Measurements from ENCODE around the gene HIPK2.

HIPK2 gene

DNA sequence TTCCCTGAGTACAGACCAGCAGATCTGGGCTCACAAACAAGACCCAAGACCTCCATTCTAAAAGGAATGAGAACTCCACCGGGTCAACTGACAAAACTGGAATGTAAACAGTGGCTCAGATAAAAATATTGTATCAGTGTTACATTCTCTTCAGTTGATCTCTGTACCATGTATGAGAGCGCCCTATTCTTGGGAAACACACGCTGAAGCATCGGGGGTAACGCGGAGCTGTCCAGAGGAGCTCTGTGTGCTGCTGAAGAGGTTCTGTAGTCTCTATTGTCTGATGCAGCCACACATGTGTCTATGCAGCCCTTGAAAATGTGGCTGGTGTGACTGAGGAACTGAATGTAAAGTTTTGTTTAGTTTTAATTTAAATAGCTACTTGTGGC is 39.7 kb downstream of the HIPK2 start:
- DNase-seq (ENCODE audit: low read depth, low spot score) = no peak
- peak overlapping the region; percentile 62 for H3K27ac ChIP-seq

DNA sequence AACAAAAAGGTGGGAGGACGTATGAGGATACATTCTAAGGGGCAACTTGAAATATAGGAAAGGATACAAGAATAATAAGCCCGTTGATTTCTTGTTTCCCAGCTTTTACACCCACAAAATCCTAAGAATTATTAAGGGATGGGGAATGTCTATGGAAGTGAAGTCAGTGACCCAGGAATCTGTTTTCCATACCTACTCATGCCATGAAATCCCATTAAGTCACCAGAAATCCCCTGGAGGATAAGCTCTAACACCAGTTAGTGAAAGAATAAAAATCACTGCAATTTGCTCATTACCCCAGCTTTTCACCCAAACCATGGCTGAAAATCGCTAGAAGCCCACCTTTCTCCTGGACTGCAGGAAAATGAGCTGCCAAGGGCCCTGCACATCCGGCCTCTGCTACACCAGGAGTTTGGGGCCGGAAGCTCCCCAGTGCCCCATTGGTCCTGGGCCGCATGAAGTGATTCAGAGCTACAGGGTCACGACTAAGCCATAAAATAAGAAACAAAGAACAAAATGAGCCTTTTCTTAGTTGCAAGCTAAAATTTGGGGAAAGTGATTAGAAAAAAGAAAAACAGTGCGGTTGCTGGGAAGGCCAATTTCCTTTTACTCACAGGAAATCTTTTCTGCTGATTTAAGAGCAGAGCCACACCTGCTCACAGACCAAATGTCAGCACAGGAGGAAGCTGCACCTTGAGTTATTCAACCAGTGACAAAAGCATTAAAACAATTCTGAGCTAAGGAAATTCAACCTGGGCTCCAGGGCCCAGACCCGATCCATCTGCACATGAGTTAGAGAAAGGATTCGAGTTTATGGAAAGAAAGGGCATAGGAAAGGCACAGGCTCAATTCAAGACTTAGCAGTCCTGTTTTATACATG is 40.3 kb downstream of the HIPK2 start:
- H3K27ac ChIP-seq = peak overlapping the region; percentile 62
- DNase-seq (ENCODE audit: low read depth, low spot score) = no peak

DNA sequence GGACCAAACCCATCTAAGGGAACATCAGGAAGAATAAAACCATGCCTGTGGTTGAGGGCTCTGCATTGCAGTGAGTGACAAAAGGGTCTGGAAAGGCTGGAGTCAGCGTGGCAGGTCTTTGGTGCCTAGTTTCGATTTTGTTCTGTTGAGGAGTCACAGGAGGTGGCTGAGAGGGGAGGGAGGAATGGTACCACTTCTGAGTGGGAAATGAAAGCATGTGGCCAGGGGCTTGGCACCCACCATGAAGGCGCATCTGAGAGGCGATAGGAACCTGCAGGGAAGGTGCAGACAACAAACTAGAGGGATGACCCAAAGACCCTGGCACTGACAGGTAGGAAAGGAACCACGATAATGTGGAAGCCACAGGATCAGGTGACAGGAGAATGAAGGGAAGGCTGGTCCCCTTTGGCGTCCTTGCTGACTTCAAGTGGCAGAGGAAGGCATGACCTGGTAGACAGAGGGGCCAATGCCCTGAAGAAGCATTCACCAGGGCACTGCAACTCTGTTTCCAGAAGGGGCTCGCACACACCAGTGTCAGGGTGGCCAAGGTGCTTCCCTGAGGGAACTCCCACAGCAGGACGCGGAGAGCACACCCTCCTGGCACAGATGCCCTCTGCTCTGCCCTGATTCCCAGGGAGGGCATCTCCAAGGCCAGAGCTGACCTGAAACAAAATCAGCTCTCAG is 41.7 kb downstream of the HIPK2 start:
- DNase-seq (ENCODE audit: low read depth, low spot score) = no peak
- H3K27ac ChIP-seq = no peak overlapping the region

DNA sequence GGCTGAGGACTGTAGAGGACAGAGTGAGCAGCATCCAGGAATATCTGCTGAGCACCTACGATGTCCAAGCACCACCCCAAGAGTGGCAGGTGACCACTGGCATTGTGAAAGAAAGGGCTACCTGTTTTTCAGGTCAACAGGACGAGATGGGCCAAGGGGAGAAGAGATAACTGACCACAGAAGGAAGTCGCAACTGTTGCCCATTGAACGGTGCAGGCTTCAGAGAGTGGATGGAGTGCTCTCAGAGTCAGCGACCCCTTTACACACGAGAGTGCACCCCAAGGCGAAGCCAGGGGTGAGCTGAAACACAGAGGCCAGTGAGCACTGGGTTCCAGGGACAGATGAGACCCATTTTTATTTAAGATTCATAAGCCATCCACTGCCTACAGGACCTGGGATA is 42.3 kb downstream of the HIPK2 start:
- DNase-seq (ENCODE audit: low read depth, low spot score) = no peak
- H3K27ac ChIP-seq = peak overlapping the region; percentile 81

DNA sequence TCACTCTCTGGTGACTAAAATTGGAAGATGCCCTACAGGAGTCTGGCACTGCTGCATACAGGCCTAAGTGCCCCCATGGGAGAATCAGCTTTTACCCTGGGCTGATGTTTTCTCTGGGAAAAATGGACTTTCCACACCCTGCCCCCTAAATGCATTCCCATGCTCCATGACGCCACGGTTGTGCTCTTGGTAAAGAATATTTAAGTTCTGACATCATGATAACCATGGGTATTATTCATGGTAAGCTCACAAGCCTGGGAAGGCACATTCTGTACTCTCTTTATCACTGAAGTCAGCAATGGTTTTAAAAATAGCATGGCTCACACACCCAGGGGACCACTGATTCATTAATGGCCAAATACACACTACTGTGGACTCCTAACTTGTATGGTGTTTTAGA is 43.4 kb downstream of the HIPK2 start:
- DNase-seq (ENCODE audit: low read depth, low spot score) = peak; percentile 31
- H3K27ac ChIP-seq = peak overlapping the region; percentile 81

DNA sequence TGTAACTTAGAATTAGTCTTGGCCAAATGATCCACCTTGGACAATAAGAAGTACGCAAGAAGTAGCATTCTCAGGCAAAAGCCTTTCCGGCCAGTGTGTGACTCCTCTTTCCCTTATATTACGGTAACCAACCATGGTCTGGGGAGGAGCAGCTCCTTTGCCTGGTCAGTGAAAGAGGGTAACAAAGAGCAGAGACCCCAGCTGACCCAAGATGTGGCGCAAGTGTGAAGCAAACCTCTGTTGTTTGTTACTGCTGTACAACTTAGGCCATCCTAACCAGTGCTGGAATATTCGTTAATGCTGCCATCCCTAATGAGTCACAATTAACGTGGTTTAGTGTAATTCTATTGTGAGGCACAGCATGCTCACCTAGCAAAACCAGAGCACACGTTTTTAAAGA is 44.0 kb downstream of the HIPK2 start:
- no peak for DNase-seq (ENCODE audit: low read depth, low spot score)
- peak overlapping the region; percentile 81 for H3K27ac ChIP-seq

DNA sequence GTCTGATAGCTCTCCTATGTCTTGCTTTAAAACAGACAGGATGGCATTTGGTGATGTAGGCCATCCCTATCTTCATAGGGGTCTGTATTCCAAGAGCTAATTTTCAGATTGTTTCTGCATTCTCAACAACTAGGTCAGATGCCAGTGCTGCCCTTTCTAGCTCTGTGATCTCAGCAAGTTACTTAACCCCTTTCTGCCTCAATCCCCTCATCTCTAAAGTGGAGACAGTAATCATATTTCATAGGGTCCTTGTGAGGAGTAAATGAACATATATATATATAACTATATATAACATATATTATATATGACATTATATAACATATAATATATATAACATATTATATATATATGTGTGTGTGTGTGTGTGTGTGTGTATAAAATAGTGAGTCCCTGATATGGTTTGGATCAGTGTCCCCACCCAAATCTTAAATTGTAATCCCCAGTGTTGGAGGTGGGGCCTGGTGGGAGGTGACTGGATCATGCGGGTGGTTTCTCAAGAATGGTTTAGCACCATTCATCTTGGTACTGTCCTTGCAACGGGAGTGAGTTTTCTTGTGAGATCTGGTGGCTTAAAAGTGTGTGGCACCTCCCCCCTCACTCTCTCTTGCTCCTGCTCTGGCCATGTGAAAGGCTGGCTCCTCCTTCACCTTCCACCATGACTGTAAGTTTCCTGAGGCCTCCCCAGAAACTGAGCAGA is 45.2 kb downstream of the HIPK2 start:
- no peak for DNase-seq (ENCODE audit: low read depth, low spot score)
- H3K27ac ChIP-seq = peak overlapping the region; percentile 81

DNA sequence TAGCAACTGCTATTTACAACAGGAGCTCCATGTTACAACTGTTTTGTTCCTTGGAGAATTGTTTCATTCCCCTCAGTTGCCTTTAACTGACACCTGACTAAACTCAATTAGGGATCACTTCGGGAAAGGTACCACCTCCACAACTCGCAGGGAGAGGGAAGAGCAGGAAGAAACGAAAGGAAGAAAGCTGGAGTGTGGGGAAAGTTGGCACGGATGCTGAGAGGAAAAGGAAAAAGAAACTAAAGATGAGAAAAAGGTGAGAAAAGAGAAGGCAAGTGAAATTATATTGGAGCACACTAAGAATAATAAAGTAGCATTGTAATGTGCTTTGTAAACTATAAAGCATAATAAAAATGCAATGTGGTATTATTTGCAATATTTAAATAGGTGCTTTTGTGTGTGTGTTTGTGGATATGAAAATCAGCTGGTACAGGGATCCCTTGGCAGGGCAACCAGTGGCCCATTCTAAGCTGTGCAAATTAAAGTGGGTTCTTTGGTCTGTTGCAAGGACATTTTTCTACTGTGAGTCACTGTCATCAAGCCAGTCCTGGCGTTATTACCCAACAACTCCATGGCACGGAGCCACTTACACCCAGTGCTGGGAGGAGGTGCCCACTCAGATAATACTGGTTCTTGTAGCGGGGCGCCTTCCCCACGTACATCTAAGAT is 45.9 kb downstream of the HIPK2 start:
- DNase-seq (ENCODE audit: low read depth, low spot score) = peak; percentile 34
- H3K27ac ChIP-seq = peak overlapping the region; percentile 81

DNA sequence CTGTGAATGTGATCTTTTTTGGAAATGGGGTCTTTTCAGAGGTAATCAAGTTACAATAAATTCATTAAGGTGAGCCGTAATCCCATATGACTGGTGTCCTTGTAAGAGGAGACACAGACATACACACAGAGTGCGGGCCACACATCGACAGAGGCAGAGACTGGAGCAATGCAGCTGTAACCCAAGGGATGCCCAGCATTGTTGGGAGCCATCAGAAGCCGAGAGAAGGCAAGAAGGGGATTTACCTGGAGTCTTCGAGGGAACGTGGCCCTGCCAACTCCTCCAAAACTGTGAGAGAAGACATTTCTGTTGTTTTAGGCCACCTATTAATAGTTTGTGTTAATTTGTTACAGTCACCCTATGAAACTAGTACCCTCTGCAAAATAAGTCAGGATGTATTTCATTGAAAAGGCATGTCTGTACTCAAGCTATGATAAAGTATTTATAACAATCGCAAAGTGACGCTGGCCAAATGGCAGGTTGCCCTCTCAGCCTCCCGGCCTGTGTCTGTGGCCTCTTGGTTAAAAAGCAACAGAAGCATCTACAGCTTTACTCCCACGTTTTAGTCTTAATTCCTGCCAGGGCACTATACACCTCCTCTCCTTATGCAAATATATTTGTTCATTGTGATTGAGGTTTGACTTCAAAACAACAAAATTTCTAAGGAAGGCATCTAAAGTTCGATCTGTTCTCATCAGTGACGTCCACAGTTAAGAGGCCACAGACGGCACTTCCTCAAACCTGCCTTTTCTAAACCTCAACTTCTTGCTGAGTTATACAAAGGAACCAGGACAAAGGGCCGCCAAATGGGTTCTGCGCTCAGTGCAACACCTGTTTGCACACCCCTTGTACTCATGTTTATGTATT is 46.8 kb downstream of the HIPK2 start:
- H3K27ac ChIP-seq = peak overlapping the region; percentile 81
- DNase-seq (ENCODE audit: low read depth, low spot score) = no peak

DNA sequence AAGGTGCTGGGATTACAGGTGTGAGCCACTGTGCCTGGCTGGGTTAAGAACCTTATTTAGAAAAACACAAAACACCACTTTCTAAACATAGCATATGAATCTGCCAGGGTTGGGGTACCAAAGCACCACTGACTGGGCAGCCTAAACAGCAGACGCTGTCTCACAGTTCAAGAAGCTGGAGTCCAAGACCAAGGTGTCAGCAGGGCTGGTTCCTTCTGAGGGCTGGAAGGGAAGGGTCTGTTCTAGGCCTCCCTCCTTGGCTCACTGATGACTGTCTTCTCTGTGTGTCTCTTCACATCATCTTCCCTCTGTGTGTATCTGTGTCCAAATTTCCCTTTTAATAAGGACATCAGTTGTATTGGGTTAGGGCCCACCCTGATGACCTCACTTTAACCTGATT is 49.6 kb downstream of the HIPK2 start:
- peak overlapping the region; percentile 79 for H3K27ac ChIP-seq
- DNase-seq (ENCODE audit: low read depth, low spot score) = no peak

DNA sequence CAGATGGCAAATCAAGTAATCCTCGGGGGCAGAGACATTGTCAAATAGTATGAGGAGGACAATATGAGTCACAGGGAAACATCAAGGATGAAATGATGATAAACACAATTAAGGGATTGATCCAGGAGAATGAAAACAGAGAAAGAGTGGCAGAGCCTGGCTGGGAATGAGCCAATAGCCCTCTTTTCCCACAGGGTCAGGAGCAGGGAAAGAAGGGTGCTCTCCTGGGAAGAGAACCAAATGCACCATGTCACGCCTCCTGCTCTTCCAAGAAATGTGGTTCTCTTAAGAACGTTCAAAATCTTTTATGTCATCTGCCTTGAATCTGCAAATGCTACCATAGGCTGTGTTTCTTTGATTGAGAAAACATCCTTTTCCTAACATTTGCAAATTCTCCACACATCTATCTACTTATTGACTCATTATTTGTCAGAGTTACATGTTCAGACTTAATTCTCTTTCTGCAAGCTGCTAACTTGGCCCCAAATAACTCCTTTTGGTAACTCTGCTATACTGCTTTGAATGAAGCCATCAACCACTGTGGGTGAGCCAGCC is 50.6 kb downstream of the HIPK2 start:
- peak overlapping the region; percentile 79 for H3K27ac ChIP-seq
- DNase-seq (ENCODE audit: low read depth, low spot score) = peak; percentile 49

DNA sequence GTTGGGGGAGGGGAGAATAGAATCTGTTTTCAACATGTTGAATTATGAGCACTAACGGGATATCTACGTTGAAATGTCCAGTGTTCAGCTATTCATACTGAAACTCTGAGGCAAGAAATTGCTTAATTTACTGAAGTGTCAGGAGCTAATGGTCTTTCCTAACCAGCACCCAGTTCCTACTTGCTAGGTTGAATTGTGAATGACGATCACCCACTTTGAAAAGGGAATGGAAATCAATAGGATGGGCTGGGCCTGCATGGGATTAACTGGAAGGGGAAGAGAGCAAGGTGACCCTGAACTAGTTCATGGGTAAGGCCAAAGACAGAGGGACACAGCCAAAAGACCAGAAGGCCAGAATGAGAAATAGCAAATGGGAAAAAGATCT is 51.3 kb downstream of the HIPK2 start:
- no peak for DNase-seq (ENCODE audit: low read depth, low spot score)
- H3K27ac ChIP-seq = peak overlapping the region; percentile 79

DNA sequence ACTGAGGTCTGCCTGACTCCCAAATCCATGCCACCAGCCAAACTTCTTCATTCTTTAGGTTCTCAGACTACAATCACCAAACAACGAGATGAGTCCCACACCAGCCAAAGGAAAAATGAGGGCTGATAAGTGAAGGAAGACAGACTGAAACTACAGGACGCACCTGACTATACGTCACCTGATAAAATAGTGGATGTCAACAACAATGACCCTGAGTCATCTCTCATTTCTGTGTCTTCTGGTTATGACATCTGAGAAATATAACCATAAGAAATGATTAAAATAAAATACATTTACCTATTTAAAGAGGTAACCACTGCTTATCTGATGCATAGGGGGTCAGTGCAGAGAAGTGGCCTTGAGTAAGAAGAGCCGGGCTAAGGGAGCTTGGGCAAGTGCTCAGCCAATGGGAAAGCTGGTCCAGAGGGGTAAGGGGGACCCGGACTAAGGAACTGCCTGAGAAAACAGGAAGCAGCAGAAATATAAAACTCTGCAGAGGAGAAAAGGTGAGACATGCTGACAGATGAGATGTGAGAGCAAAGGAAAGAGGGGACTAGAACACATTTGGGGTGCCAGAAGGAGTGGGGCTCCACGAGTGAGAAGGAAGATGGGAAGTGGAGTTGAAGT is 51.8 kb downstream of the HIPK2 start:
- no peak for DNase-seq (ENCODE audit: low read depth, low spot score)
- peak overlapping the region; percentile 79 for H3K27ac ChIP-seq

DNA sequence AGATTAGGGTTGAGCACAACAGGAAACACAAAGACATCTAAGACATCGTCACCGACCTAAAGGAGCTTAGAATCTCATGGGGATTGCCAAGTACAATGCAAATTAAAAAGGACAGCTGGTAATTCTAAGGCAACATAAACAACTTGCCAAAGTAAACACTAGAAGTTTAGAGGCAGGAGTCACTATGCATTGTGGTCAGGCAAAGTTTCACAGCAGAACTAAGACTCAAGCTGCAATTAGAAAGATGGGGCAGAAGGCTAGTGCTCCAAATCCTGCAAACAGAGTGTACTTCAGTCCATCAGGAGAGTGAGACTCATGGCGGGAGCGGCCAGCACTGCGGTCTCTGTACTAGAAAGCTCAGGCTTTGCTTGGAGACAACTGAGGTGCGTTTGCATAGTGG is 52.7 kb downstream of the HIPK2 start:
- peak overlapping the region; percentile 23 for H3K27ac ChIP-seq
- no peak for DNase-seq (ENCODE audit: low read depth, low spot score)

DNA sequence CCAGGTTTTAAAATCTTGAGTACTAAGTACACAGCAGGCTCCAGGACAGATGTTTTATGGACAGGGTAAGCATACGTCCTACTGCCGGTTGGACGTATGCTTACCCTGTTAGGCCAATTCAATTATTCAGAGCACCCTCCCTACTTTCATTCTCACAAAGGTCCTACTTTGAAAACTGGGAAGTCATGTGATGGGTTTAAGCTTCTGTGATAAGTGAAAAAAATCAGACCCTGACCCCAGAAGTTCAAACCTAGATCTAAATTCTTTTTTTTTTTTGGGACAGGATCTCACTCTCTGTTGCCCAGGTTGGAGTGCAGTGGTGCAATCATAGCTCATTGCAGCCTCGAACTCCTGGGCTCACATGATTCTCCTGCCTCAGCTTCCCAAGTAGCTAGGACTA is 55.2 kb downstream of the HIPK2 start:
- DNase-seq (ENCODE audit: low read depth, low spot score) = no peak
- no peak overlapping the region for H3K27ac ChIP-seq

DNA sequence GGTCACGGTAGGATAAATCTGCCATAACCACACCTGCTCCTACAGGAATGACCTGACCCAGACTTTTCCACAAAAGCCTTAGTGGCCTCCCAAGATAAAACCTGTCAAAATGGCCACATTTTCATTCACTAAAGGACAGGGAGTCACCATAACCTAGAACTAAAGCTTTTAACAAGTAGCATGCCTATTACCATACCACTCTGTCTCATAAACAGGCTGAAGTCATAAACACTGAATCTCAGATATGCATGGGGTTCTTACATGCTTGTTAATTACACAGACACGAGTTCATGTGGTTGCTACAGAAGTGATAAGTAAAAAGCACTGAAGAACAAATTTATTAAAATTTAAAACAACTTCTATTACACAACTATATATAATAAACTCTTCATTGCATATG is 56.0 kb downstream of the HIPK2 start:
- DNase-seq (ENCODE audit: low read depth, low spot score) = no peak
- no peak overlapping the region for H3K27ac ChIP-seq

DNA sequence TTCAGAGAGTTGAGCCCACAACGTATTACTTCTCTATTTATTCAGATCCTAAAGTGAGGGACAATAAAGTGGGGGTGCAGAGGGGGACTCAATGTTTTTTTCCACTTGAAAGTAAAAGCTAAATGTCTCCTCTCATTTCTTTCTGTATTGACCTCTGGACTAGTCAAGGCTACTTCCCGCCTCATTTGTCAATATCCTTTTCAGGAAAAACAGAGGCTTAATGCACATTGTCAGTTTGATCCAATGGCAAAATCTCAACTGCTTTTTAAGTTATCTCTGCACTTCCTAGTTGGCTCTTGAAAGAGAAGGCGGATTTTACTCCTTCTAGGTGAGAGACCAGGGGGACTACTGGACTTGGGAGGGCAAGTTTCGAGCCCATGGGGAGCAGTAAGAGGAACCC is 56.4 kb downstream of the HIPK2 start:
- no peak overlapping the region for H3K27ac ChIP-seq
- no peak for DNase-seq (ENCODE audit: low read depth, low spot score)

DNA sequence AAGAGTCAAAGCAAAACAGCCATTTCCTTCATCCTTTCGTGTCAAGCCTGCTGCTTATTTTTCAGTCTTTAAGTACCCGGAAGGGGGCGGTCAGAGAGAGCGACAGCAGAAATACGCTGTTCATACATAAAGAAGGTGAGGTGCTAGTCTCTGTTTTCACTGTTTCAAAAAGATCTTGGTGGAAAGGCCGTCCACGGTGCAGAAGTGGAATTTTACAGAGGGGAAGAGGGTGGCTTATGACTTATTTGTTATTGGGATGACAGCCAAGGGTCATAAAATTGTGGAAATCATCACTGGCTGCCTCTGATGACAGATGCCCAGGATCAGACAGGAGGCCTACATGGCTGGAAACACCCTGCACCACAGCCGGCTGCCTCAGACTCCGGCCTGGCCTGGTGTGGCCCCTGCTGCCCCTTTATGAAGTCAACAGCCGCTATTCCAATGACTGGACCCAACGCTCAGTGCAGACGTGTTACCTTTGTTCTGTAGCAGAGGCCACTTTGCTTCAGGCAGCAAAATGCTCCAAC is 57.0 kb downstream of the HIPK2 start:
- H3K27ac ChIP-seq = no peak overlapping the region
- no peak for DNase-seq (ENCODE audit: low read depth, low spot score)

DNA sequence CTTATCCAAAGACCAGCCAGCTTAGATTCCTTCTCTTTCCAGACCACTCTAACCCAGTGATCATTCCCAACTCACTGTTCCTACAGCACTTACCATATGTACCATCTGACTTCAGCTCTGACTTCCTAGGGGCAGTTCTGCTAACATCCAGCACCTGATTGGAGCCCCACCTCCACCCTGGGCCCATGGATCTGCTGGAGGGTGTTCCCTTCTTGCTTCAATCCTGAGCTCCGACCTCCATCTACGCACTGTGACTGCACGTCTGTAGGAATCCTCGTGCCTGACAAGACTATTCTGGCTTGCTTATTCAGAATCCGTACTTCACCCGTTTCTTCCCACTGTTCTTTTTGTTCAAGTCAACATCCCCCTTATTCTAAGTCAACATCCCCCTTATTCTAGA is 57.6 kb downstream of the HIPK2 start:
- no peak overlapping the region for H3K27ac ChIP-seq
- no peak for DNase-seq (ENCODE audit: low read depth, low spot score)
